Mesenchymal stem cell (in vitro differentiated cells and primary cell): ENCODE measurements around the gene SP3.
A peak's percentile ranks its signal among the peaks of the same experiment; 100 is the strongest.

Experiments
- DNase-seq: peaks from one replicate; pipeline ENCODE4 v3.0.0-alpha.2; 2013
- H2AFZ ChIP-seq: one replicate; pipeline ENCODE4 v1.6.1; 2013; ENCODE audit warnings: low read depth, mild to moderate bottlenecking, control low read depth, inconsistent platforms, low read length, moderate library complexity
- H2AK5ac ChIP-seq: 2 replicates; pipeline ENCODE4 v1.6.1; 2013; ENCODE audit warnings: low read length, moderate library complexity, mild to moderate bottlenecking, inconsistent platforms; ENCODE audit not compliant: severe bottlenecking
- H2BK120ac ChIP-seq: one replicate; pipeline ENCODE4 v1.6.1; 2013; ENCODE audit warnings: low read depth, mild to moderate bottlenecking, inconsistent platforms, low read length, moderate library complexity
- H2BK12ac ChIP-seq, 2 experiments: one replicate each; pipeline ENCODE4 v1.6.1; 2013; ENCODE audit warnings: inconsistent platforms in 2 of 2, low read length in 2 of 2, mild to moderate bottlenecking in 2 of 2, moderate library complexity in 2 of 2, control low read depth in 1 of 2
- H2BK15ac ChIP-seq: one replicate; pipeline ENCODE4 v1.6.1; 2013; ENCODE audit warnings: mild to moderate bottlenecking, low read depth, inconsistent platforms; ENCODE audit not compliant: poor library complexity, severe bottlenecking
- H2BK5ac ChIP-seq: 2 replicates; pipeline ENCODE4 v1.6.1; 2013; ENCODE audit warnings: low read depth, mild to moderate bottlenecking, low read length, control low read depth, inconsistent platforms; ENCODE audit not compliant: poor library complexity, severe bottlenecking
- H3K14ac ChIP-seq, 2 experiments: one replicate each; pipeline ENCODE4 v1.6.1; 2013; ENCODE audit warnings: inconsistent platforms in 2 of 2, low read length in 2 of 2, control low read depth in 1 of 2, mild to moderate bottlenecking in 1 of 2, moderate library complexity in 1 of 2
- H3K18ac ChIP-seq, 2 experiments: one replicate each; pipeline ENCODE4 v1.6.1; 2013; ENCODE audit warnings: inconsistent platforms in 2 of 2, low read length in 2 of 2, control low read depth in 1 of 2, low read depth in 1 of 2, mild to moderate bottlenecking in 1 of 2
- H3K23ac ChIP-seq, 2 experiments: one replicate each; pipeline ENCODE4 v1.6.1; 2013; ENCODE audit warnings: inconsistent platforms in 2 of 2, low read length in 2 of 2, mild to moderate bottlenecking in 2 of 2, moderate library complexity in 2 of 2, control low read depth in 1 of 2
- H3K27ac ChIP-seq: 2 replicates; pipeline ENCODE4 v1.5.1; 2013; ENCODE audit warnings: mild to moderate bottlenecking, moderate library complexity, low read length, control low read depth, inconsistent platforms; ENCODE audit not compliant: poor library complexity, severe bottlenecking
- H3K27me3 ChIP-seq, 2 experiments: 2 replicates each; pipeline versions ENCODE4 v1.6.1 to v1.7.0; 2013; ENCODE audit warnings: low read length in 2 of 2, mild to moderate bottlenecking in 2 of 2, moderate library complexity in 2 of 2, control low read depth in 1 of 2, inconsistent platforms in 1 of 2; ENCODE audit not compliant: control insufficient read depth in 1 of 2, insufficient read depth in 1 of 2
- H3K36me3 ChIP-seq, 2 experiments: 2 replicates each; pipeline versions ENCODE4 v1.6.1 to v1.7.0; 2013; ENCODE audit warnings: low read length in 2 of 2, control low read depth in 1 of 2, inconsistent platforms in 1 of 2, low read depth in 1 of 2, mild to moderate bottlenecking in 1 of 2; ENCODE audit not compliant: insufficient read depth in 2 of 2, control insufficient read depth in 1 of 2
- H3K4ac ChIP-seq, 2 experiments: one replicate each; pipeline ENCODE4 v1.6.1; 2013; ENCODE audit warnings: inconsistent platforms in 2 of 2, low read length in 2 of 2, mild to moderate bottlenecking in 2 of 2, moderate library complexity in 2 of 2, control low read depth in 1 of 2, low read depth in 1 of 2
- H3K4me1 ChIP-seq: 2 replicates; pipeline ENCODE4 v1.6.1; 2013; ENCODE audit warnings: low read depth, low read length, control low read depth; ENCODE audit not compliant: control insufficient read depth, insufficient read depth
- H3K4me2 ChIP-seq: 2 replicates; pipeline ENCODE4 v1.6.1; 2013; ENCODE audit warnings: low read length, mild to moderate bottlenecking, inconsistent platforms; ENCODE audit not compliant: poor library complexity, severe bottlenecking
- H3K4me3 ChIP-seq, 2 experiments: 2 replicates each; pipeline versions ENCODE4 v1.5.1 to v1.7.0; 2013; ENCODE audit warnings: low read length in 2 of 2, mild to moderate bottlenecking in 2 of 2, control low read depth in 1 of 2, low read depth in 1 of 2; ENCODE audit not compliant: insufficient read depth in 1 of 2
- H3K79me1 ChIP-seq: replicated peaks from 2 replicates; pipeline ENCODE4 v1.6.1; 2013; ENCODE audit warnings: mild to moderate bottlenecking, control low read depth, low read length, inconsistent platforms; ENCODE audit not compliant: poor library complexity, severe bottlenecking
- H3K9ac ChIP-seq: 2 replicates; pipeline ENCODE4 v1.7.0; 2013; ENCODE audit warnings: mild to moderate bottlenecking, low read length, moderate library complexity
- H3K9me3 ChIP-seq: 2 replicates; pipeline ENCODE4 v1.7.0; 2013; ENCODE audit warnings: mild to moderate bottlenecking, low read length; ENCODE audit not compliant: control insufficient read depth
- H4K8ac ChIP-seq: one replicate; pipeline ENCODE4 v1.6.1; 2013; ENCODE audit warnings: inconsistent platforms, mild to moderate bottlenecking, low read length, moderate library complexity
- H4K91ac ChIP-seq: one replicate; pipeline ENCODE4 v1.6.1; 2013; ENCODE audit warnings: mild to moderate bottlenecking, low read length, inconsistent platforms
- WGBS: methylation state at CpG from one replicate; pipeline ENCODE4 v1.1.7; 2013; ENCODE audit warnings: mixed read lengths; 5-methylcytosine and 5-hydroxymethylcytosine counted together

The SP3 gene

DNA sequence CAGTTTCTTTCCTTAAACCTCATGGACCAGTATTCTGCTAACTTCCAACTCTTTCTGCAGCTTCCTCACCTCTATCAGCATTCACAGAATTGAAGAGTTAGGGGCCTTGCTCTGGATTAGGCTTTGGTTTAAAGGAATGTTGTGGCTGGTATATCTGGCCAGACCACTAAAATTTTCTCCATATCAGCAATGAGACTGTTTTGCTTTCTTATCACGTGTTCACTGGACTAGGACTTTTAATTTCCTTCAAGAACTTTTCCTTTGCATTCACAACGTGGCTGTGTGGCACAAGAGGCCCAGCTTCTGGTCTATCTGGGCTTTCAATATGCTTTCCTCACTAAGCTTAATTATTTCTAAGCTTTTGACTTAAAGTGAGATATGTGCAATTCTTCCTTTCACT is 33.4 kb downstream of the SP3 start:
- no peak overlapping the region for H2BK5ac ChIP-seq
- DNase-seq, result no peak
- H2BK120ac ChIP-seq, result no peak overlapping the region
- no peak overlapping the region for H4K91ac ChIP-seq
- H2AFZ ChIP-seq, result no peak overlapping the region
- no peak overlapping the region for H3K9ac ChIP-seq
- H3K27me3 ChIP-seq, result no peaks in the 10 kb centered on the region
- no peak overlapping the region for H3K4ac ChIP-seq
- WGBS, result 100% methylated on average over 2 of the region's 2 CpGs
- no peak overlapping the region for H2BK12ac ChIP-seq
- H3K36me3 ChIP-seq, result peaks cover 6 to 57% of the 10 kb centered on the region in 2 experiments
- H4K8ac ChIP-seq, result no peak overlapping the region
- no peak overlapping the region for H3K14ac ChIP-seq
- H2BK15ac ChIP-seq, result no peak overlapping the region
- no peak overlapping the region for H3K18ac ChIP-seq
- no peak overlapping the region for H3K27ac ChIP-seq
- peaks cover 3% of the 10 kb centered on the region for H3K79me1 ChIP-seq
- no peak overlapping the region for H3K4me2 ChIP-seq
- no peak overlapping the region for H3K4me3 ChIP-seq
- H3K23ac ChIP-seq, result no peak overlapping the region
- H2AK5ac ChIP-seq, result no peak overlapping the region
- no peaks in the 10 kb centered on the region for H3K9me3 ChIP-seq
- peaks cover 2% of the 10 kb centered on the region for H3K4me1 ChIP-seq

DNA sequence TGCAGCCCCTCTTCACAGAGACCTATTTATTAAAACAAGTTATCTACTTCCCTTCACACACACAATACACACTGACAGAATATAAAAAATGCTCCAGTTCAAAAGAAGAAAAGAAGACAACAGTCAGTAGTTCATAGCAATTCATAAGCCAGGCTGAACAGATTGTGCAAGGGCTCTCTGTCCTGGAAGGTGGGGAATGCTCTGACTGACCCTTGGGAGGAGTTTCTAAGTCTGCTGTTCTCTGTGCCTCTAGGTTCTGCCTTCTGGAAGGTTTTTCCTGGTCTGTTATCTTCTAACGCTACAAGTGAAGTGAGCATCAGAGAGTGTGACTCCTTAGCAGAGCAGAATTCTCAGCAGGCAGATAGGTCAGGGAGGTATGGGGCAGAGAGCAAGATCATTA is 35.7 kb downstream of the SP3 start:
- Histone ChIP-seq H2BK120ac (no peak overlapping the region), H3K36me3 (peaks cover 6 to 62% of the 10 kb centered on the region in 2 experiments), H2BK12ac (no peak overlapping the region), H3K14ac (no peak overlapping the region), H3K4me3 (no peak overlapping the region), H3K9me3 (no peaks in the 10 kb centered on the region), H4K91ac (no peak overlapping the region), H3K18ac (no peak overlapping the region), H2AFZ (no peak overlapping the region), H2AK5ac (no peak overlapping the region), H2BK5ac (no peak overlapping the region), H3K27me3 (no peaks in the 10 kb centered on the region), H3K27ac (no peak overlapping the region), H2BK15ac (no peak overlapping the region), H3K79me1 (peaks cover 3% of the 10 kb centered on the region), H3K4me2 (no peak overlapping the region), H3K4ac (no peak overlapping the region), H3K23ac (no peak overlapping the region), H3K9ac (no peak overlapping the region), H3K4me1 (peaks cover 5% of the 10 kb centered on the region), H4K8ac (no peak overlapping the region)
- 90% methylated on average over 1 of the region's 1 CpG for WGBS
- peak; percentile 24 for DNase-seq

- no peak overlapping the region for H3K27ac ChIP-seq
- H4K91ac ChIP-seq, result no peak overlapping the region
- H3K4me2 ChIP-seq, result no peak overlapping the region
Measured at GRCh38 chr2:173926875-173927274, 38.3 kb downstream of the SP3 start.

DNA sequence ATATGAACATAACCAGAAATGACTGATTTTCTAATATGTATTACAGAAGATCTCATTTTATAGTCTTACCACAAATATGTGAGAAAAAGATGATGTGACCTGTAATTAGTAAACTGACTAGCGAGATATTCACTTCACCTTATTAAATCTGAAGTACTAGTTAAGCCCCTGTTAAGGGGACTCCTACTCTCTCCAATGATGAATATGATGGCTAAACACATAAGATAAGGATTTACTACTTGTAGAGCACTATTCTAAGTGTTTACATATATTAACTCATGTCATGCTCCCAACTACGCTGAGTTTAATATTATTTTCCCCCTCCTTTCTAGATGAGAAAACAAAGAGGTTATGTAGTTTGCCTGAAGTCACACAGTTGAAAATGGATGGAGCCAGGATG is 40.9 kb downstream of the SP3 start:
- DNase-seq, result no peak
- H2AK5ac ChIP-seq, result no peak overlapping the region
- no peak overlapping the region for H3K4ac ChIP-seq
- H2AFZ ChIP-seq, result no peak overlapping the region
- H3K18ac ChIP-seq, result no peak overlapping the region
- WGBS, result no CpG with 5 or more reads among the region's 2 CpGs
- H3K27me3 ChIP-seq, result no peaks in the 10 kb centered on the region
- no peak overlapping the region for H2BK15ac ChIP-seq
- H3K9me3 ChIP-seq, result no peaks in the 10 kb centered on the region
- no peak overlapping the region for H3K4me3 ChIP-seq
- no peak overlapping the region for H3K23ac ChIP-seq
- peaks cover 3% of the 10 kb centered on the region for H3K4me1 ChIP-seq
- H3K79me1 ChIP-seq, result peaks cover 2% of the 10 kb centered on the region
- peaks cover 0 to 37% of the 10 kb centered on the region in 2 experiments for H3K36me3 ChIP-seq
- no peak overlapping the region for H4K91ac ChIP-seq
- no peak overlapping the region for H2BK120ac ChIP-seq
- H3K4me2 ChIP-seq, result no peak overlapping the region
- H3K14ac ChIP-seq, result no peak overlapping the region
- no peak overlapping the region for H3K9ac ChIP-seq
- H2BK5ac ChIP-seq, result no peak overlapping the region
- H3K27ac ChIP-seq, result no peak overlapping the region
- no peak overlapping the region for H4K8ac ChIP-seq
- no peak overlapping the region for H2BK12ac ChIP-seq

More at GRCh38 chr2:173926875-173927274, 38.3 kb downstream of the SP3 start:
- H3K36me3 ChIP-seq, result peaks cover 6 to 53% of the 10 kb centered on the region in 2 experiments
- H2BK15ac ChIP-seq, result no peak overlapping the region
- H3K4ac ChIP-seq, result no peak overlapping the region
- H2BK12ac ChIP-seq, result no peak overlapping the region
- H3K18ac ChIP-seq, result no peak overlapping the region
- no peaks in the 10 kb centered on the region for H3K9me3 ChIP-seq
- H3K4me1 ChIP-seq, result peaks cover 5% of the 10 kb centered on the region
- peaks cover 3% of the 10 kb centered on the region for H3K79me1 ChIP-seq
- H2BK5ac ChIP-seq, result no peak overlapping the region
- H3K4me3 ChIP-seq, result no peak overlapping the region
- DNase-seq, result no peak
- no peak overlapping the region for H4K8ac ChIP-seq
- H3K27me3 ChIP-seq, result no peaks in the 10 kb centered on the region
- no peak overlapping the region for H2AFZ ChIP-seq
- H3K14ac ChIP-seq, result no peak overlapping the region
- H2AK5ac ChIP-seq, result no peak overlapping the region
- H3K23ac ChIP-seq, result no peak overlapping the region
- H2BK120ac ChIP-seq, result no peak overlapping the region
- H3K9ac ChIP-seq, result no peak overlapping the region
